GM18526 (cell line): Measurements from ENCODE around the gene LTBP1.

Experiments
- POLR2A ChIP-seq: IDR thresholded peaks from 3 replicates; pipeline ENCODE4 v1.6.1; 2011; ENCODE audit not compliant: insufficient read length; ENCODE audit errors: extremely low read depth

Gene LTBP1

GRCh38 chr2:33435518-33435917 lies 488.8 kb downstream of the LTBP1 start:
- TF ChIP-seq POLR2A: no peak

- TF ChIP-seq POLR2A: no peak
Measured at GRCh38 chr2:33436083-33436482, 489.3 kb downstream of the LTBP1 start.

GRCh38 chr2:33437297-33437696 lies 490.5 kb downstream of the LTBP1 start:
- TF ChIP-seq POLR2A: no peak

GRCh38 chr2:33437815-33438214 lies 491.1 kb downstream of the LTBP1 start:
- TF ChIP-seq POLR2A: no peak

- TF ChIP-seq POLR2A: no peak
Measured at GRCh38 chr2:33441235-33441810, 494.6 kb downstream of the LTBP1 start.

- no peak for TF ChIP-seq POLR2A
Measured at GRCh38 chr2:33442528-33443079, 495.9 kb downstream of the LTBP1 start.

- TF ChIP-seq POLR2A: no peak
Measured at GRCh38 chr2:33443274-33443829, 496.6 kb downstream of the LTBP1 start.

GRCh38 chr2:33444967-33445366 lies 498.2 kb downstream of the LTBP1 start:
- no peak for TF ChIP-seq POLR2A

GRCh38 chr2:33448220-33448899 lies 501.6 kb downstream of the LTBP1 start:
- TF ChIP-seq POLR2A: no peak
